DOHH2 (cell line): ENCODE results near the gene GRIK2.

Experiments
- EZH2phosphoT487 ChIP-seq: fragments of 200-600 bp; sonication (generic); IDR thresholded peaks from 2 replicates; pipeline ENCODE4 v1.6.1; 2017; ENCODE audit warnings: borderline replicate concordance, mild to moderate bottlenecking, antibody characterized with exemption, low read length, moderate library complexity, mixed read lengths
- TF ChIP-seq, protein P1 (sequence below): fragments of 200-600 bp; sonication (generic); IDR thresholded peaks from one replicate; pipeline ENCODE4 v1.5.1; 2014; ENCODE audit warnings: antibody characterized with exemption, mild to moderate bottlenecking, low read depth, low read length; ENCODE audit not compliant: poor library complexity, severe bottlenecking

- TF ChIP-seq, protein P1, sequence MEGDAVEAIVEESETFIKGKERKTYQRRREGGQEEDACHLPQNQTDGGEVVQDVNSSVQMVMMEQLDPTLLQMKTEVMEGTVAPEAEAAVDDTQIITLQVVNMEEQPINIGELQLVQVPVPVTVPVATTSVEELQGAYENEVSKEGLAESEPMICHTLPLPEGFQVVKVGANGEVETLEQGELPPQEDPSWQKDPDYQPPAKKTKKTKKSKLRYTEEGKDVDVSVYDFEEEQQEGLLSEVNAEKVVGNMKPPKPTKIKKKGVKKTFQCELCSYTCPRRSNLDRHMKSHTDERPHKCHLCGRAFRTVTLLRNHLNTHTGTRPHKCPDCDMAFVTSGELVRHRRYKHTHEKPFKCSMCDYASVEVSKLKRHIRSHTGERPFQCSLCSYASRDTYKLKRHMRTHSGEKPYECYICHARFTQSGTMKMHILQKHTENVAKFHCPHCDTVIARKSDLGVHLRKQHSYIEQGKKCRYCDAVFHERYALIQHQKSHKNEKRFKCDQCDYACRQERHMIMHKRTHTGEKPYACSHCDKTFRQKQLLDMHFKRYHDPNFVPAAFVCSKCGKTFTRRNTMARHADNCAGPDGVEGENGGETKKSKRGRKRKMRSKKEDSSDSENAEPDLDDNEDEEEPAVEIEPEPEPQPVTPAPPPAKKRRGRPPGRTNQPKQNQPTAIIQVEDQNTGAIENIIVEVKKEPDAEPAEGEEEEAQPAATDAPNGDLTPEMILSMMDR = no peak
- no peak for TF ChIP-seq EZH2phosphoT487
Observed at GRCh38 chr6:101716810-101717209, 323.3 kb downstream of the GRIK2 start.
